ENCODE results near the gene ACVRL1. TPM values are rescaled to one million over a fixed set of nuclear protein-coding genes. Genes with fewer than 3 reads are reported as not detected.

Gene ACVRL1
- total and polyA plus RNA-seq, 9 of the 15 experiments (the other 6 are each of a cell fraction or from before 2014, with no cell fraction given): 0.07 to 1.4 (median 0.30) TPM

- TF ChIP-seq LCOR (CRISPR knock-in tag; IDR thresholded peaks at IDR 0.05) (no peak), PTRF (tag; IDR thresholded peaks at IDR 0.05) (no peak), ZNF740 (CRISPR knock-in tag; IDR thresholded peaks at IDR 0.05) (no peak), ZNF740 (tag; IDR thresholded peaks at IDR 0.05) (no peak), SOX6 (IDR thresholded peaks at IDR 0.05) (peak; percentile 83), CBX3 (IDR thresholded peaks at IDR 0.05; ENCODE audit: borderline replicate concordance in 1 of 2, low read length in 2 of 2) (0 out of 3 replicates have a peak, but pooled peaks of 1 of the 2 experiments have one; percentile 12), JUND (IDR thresholded peaks at IDR 0.05; ENCODE audit: borderline replicate concordance, low read depth, low read length) (peak; percentile 41; the same call in 1 of the 2 replicates), JUND (tag; IDR thresholded peaks at IDR 0.05; ENCODE audit: borderline replicate concordance, low read depth, low read length) (peak; percentile 15; the same call in 1 of the 3 replicates), CC2D1A (IDR thresholded peaks at IDR 0.05) (peak; percentile 64; the same call in 1 of the 2 replicates), RAD51 (IDR thresholded peaks at IDR 0.05; ENCODE audit: borderline replicate concordance, low read depth) (0 out of 2 replicates have a peak, but pooled peaks have one; percentile 13), NFE2L1 (tag; IDR thresholded peaks at IDR 0.05; ENCODE audit: borderline replicate concordance, low read depth) (no peak), YY1 (IDR thresholded peaks at IDR 0.05; ENCODE audit: borderline replicate concordance in 1 of 3, control insufficient read depth in 1 of 3, extremely low read depth in 1 of 3, insufficient read depth in 3 of 3, insufficient read length in 1 of 3, insufficient replicate concordance in 2 of 3, low read depth in 1 of 3, low read length in 2 of 3) (no peak), REST (IDR thresholded peaks at IDR 0.05; ENCODE audit: borderline replicate concordance) (peak; percentile 9; the same call in 1 of the 2 replicates), REST (CRISPR knock-in tag; IDR thresholded peaks at IDR 0.05; ENCODE audit: low read depth) (no peak), HDAC6 (IDR thresholded peaks at IDR 0.05; ENCODE audit: low read depth, low read length) (no peak)
- TF ChIP-seq, protein P1, sequence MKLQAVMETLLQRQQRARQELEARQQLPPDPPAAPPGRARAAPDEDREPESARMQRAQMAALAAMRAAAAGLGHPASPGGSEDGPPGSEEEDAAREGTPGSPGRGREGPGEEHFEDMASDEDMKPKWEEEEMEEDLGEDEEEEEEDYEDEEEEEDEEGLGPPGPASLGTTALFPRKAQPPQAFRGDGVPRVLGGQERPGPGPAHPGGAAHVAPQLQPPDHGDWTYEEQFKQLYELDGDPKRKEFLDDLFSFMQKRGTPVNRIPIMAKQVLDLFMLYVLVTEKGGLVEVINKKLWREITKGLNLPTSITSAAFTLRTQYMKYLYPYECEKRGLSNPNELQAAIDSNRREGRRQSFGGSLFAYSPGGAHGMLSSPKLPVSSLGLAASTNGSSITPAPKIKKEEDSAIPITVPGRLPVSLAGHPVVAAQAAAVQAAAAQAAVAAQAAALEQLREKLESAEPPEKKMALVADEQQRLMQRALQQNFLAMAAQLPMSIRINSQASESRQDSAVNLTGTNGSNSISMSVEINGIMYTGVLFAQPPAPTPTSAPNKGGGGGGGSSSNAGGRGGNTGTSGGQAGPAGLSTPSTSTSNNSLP (IDR thresholded peaks at IDR 0.05; ENCODE audit: borderline replicate concordance, low read depth, low read length): 0 out of 2 replicates have a peak, but pooled peaks have one; percentile 51
Measured at GRCh38 chr12:51917746-51918453, 10.6 kb downstream of the ACVRL1 start (continued).
